GM12801 (cell line): Measurements from ENCODE around the gene DNM1.

Source experiments
- TF ChIP-seq, protein P1 (sequence below): IDR thresholded peaks from one replicate; pipeline ENCODE4 v1.5.1; 2011; ENCODE audit warnings: control low read depth; ENCODE audit not compliant: insufficient read length; ENCODE audit errors: extremely low read depth

The DNM1 gene

GRCh38 chr9:128190516-128191405, 12.4 kb upstream of the DNM1 start:
- TF ChIP-seq, protein P1, sequence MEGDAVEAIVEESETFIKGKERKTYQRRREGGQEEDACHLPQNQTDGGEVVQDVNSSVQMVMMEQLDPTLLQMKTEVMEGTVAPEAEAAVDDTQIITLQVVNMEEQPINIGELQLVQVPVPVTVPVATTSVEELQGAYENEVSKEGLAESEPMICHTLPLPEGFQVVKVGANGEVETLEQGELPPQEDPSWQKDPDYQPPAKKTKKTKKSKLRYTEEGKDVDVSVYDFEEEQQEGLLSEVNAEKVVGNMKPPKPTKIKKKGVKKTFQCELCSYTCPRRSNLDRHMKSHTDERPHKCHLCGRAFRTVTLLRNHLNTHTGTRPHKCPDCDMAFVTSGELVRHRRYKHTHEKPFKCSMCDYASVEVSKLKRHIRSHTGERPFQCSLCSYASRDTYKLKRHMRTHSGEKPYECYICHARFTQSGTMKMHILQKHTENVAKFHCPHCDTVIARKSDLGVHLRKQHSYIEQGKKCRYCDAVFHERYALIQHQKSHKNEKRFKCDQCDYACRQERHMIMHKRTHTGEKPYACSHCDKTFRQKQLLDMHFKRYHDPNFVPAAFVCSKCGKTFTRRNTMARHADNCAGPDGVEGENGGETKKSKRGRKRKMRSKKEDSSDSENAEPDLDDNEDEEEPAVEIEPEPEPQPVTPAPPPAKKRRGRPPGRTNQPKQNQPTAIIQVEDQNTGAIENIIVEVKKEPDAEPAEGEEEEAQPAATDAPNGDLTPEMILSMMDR: no peak

DNA sequence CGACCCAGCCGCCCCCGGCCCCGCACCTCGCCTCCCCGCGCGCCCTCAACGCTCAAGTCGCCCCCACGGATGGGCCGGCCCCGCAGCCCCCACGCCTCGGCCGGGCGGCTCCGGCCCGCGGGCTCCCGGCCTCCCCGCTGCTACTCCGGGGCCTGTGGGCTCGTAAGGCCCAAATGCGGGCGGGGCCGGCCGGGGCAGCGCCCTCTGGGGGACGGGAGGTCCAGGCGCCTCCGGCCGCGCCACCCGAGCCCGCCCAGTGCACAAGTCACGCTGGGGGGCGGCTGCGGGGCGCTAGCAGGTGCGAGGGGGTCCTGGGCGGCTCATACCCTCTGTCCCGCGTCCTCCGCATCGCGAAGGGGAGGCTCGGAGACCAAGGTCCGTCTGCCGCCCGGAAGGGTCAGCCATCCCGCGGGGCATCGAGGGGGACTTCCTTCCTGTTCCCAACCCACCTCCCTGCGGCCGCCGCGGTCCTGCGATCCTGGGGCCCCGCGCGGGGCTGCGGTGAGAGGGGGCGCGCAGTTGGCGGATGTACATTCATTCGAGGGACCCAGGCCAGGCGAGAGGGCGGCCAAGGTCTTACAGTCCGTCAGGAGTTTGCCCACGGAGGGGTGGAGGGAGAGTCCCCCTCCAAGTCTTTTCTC, 11.7 kb upstream of the DNM1 start, which contains the start of gene CIZ1:
Gene CIZ1 (minus strand): TSS at position 167 of the 641 bp plus-strand sequence. CDS start 715 bp downstream, outside the sequence.
- TF ChIP-seq, protein P1: no peak

- TF ChIP-seq, protein P1: no peak
Observed at GRCh38 chr9:128192601-128193371, 10.4 kb upstream of the DNM1 start.

GRCh38 chr9:128193469-128194096, 9.6 kb upstream of the DNM1 start:
- TF ChIP-seq, protein P1: no peak

- TF ChIP-seq, protein P1: no peak
Observed at GRCh38 chr9:128201441-128202369, 1.5 kb upstream of the DNM1 start.

GRCh38 chr9:128202648-128203023, 543 bp upstream of the DNM1 start:
- TF ChIP-seq, protein P1: no peak
